ENCODE data around the gene SLC19A1.

SLC19A1 gene

DNA sequence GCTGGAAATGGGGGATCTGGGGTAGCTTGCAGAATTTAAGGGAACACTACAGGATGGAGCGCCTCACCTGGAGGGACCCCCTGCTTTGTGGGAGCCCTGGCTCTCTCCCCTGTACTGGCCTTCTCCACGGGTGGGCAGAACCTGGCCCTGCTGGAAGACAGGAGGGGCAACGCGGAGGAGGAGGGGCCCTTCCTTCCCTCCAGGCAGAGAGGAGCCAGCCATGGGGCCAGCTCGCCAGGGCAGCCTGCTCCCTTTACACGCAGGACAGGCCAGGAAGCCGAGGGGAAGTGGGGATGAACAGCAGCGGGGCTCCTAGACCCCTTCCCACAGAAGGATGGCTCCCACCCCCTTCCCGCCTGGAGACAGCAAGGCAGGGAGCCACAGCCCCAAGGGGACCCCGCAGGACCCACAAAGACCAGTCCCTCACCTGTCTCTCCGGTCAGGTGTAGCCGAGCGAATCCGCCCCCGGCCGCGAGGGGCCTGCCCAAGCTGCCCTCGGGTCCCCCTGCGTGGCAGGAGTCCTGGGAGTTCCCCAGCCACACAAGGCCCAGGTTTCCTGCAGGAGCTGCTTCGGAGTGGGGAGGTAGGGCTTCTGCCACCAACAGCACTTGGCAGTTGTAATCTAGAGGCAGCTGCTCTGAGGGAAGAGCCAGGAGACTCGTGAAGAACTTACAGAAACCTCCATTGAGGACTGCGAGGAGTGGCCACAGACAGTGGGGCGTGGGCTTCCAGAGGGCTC, 1.6 kb upstream of the SLC19A1 start:
- Histone ChIP-seq H3K9me3 (no peaks in the 10 kb centered on the region), H3K27me3 (no peaks in the 10 kb centered on the region), H3K4me1 (ENCODE audit: control insufficient read depth in 1 of 2, insufficient read depth in 1 of 2, low read depth in 1 of 2, low read length in 1 of 2) (peaks cover 47 to 63% of the 10 kb centered on the region in 2 experiments), H3K27ac (peak overlapping the region; percentile 97), H3K4me3 (ENCODE audit: low read depth in 1 of 2, low read length in 1 of 2) (peak overlapping the region; percentile 84 to 88), H3K36me3 (peaks cover 13% of the 10 kb centered on the region)
- TF ChIP-seq, protein P1, sequence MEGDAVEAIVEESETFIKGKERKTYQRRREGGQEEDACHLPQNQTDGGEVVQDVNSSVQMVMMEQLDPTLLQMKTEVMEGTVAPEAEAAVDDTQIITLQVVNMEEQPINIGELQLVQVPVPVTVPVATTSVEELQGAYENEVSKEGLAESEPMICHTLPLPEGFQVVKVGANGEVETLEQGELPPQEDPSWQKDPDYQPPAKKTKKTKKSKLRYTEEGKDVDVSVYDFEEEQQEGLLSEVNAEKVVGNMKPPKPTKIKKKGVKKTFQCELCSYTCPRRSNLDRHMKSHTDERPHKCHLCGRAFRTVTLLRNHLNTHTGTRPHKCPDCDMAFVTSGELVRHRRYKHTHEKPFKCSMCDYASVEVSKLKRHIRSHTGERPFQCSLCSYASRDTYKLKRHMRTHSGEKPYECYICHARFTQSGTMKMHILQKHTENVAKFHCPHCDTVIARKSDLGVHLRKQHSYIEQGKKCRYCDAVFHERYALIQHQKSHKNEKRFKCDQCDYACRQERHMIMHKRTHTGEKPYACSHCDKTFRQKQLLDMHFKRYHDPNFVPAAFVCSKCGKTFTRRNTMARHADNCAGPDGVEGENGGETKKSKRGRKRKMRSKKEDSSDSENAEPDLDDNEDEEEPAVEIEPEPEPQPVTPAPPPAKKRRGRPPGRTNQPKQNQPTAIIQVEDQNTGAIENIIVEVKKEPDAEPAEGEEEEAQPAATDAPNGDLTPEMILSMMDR (IDR thresholded peaks at IDR 0.05) = no peak

DNA sequence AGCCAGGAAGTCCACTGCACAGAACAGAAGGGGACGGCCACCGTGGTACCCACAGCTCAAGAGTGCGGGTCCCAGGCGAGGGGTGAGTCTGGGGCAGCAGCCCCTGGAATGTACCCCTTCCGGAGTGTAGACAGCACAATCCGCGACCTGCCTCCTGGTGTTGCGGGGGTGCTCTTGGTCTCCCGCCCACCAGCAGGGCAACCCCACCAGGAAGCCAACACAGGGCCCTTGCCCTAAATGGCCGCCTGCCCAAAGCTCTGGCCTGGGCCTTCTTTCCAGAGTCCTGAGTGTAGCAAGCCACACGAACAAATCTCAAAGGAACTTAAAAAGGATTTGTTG, 1.1 kb upstream of the SLC19A1 start:
- H3K4me3 ChIP-seq (ENCODE audit: low read depth in 1 of 2, low read length in 1 of 2) = peak overlapping the region; percentile 84 to 88

DNA sequence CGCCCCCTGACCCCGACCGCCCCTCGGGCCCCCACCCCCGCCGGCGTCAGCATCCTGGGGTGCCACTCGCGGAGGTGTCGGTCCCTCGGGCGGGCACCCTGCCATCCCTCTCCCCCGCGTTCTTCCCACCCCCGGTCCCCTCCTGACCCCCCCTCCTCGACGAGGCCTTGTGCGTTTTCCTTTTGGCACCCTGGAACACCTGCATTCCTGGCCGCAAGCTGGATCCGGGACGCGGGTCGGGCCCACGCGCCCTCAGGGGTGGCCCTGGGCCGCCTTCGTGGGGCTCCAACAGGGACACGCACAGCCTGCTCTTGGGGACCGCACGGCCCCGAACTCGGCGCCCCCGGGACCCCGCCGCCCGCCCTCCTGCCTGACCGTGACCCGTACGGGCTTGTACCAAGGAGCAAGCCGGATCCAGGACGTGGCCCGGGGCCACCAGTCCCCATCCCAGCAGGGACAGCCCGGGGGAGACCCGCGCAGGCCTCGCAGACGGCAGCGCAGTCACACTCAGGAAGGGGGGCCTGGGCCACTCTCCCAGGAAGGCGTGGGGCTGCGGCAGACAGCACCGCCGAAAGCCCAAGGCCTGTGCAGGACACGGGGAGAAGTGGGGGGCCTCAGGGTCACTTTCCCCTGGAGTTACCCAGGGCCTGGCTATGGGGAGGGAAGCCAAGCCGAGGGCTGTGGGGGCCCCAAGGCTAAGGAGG, 579 bp upstream of the SLC19A1 start:
- TF ChIP-seq, protein P1 (IDR thresholded peaks at IDR 0.05) = no peak
- H3K27me3 ChIP-seq = no peaks in the 10 kb centered on the region
- H3K9me3 ChIP-seq = no peaks in the 10 kb centered on the region
- H3K4me1 ChIP-seq (ENCODE audit: control insufficient read depth in 1 of 2, insufficient read depth in 1 of 2, low read depth in 1 of 2, low read length in 1 of 2) = peaks cover 54 to 72% of the 10 kb centered on the region in 2 experiments
- peak overlapping the region; percentile 84 to 88 for H3K4me3 ChIP-seq (ENCODE audit: low read depth in 1 of 2, low read length in 1 of 2)
- peaks cover 23% of the 10 kb centered on the region for H3K36me3 ChIP-seq
- H3K27ac ChIP-seq = peak overlapping the region; percentile 97

More for the DNA sequence above, 1.1 kb upstream of the SLC19A1 start:
- peaks cover 49 to 67% of the 10 kb centered on the region in 2 experiments for H3K4me1 ChIP-seq (ENCODE audit: control insufficient read depth in 1 of 2, insufficient read depth in 1 of 2, low read depth in 1 of 2, low read length in 1 of 2)
- no peaks in the 10 kb centered on the region for H3K9me3 ChIP-seq
- H3K36me3 ChIP-seq = peaks cover 18% of the 10 kb centered on the region
- H3K27me3 ChIP-seq = no peaks in the 10 kb centered on the region
- TF ChIP-seq, protein P1 (IDR thresholded peaks at IDR 0.05) = no peak
- peak overlapping the region; percentile 97 for H3K27ac ChIP-seq

DNA sequence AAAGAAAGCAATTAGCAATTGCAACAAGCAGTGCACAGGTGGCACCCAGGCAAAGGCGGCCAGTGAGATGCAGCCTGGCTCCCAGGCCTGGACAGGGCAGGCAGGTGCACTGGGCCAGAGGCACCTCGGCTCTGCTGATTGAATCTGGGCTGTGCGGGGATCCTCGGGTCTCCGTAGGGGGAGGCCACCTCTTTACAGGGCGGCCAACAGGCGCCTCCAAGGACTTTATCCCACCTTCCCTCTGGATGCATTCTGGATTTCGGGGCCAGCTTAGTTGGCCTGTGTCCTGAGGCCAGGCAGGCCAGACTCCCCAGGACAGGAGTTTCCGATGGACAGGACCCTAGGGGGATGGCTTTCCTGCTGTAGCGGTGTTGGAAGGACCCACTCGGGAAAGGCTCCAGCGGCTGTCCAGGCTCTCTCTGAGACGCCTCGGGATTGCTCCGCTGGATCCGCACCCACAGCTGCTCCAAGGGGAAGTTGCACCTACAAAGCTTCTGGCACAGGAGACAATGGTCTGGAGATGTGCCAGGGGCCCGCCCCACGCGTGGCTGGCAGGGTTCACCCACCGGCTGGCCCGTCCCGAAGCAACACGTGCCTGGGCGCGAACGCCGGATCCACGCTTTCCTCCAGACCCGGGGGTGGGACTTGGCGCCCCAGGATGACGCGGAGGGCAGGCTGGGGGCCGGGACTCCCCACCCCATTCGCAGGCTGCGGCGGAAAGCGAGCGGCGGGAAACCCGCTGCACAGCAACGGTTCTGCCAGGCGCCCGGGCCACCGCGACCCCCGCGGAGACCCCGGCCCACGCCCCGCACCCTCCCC, 810 bp downstream of the SLC19A1 start:
- Histone ChIP-seq H3K36me3 (peaks cover 37% of the 10 kb centered on the region), H3K9me3 (no peaks in the 10 kb centered on the region), H3K27me3 (no peaks in the 10 kb centered on the region), H3K27ac (peak overlapping the region; percentile 97), H3K4me1 (ENCODE audit: control insufficient read depth in 1 of 2, insufficient read depth in 1 of 2, low read depth in 1 of 2, low read length in 1 of 2) (peaks cover 63 to 81% of the 10 kb centered on the region in 2 experiments), H3K4me3 (ENCODE audit: low read depth in 1 of 2, low read length in 1 of 2) (peak overlapping the region; percentile 84 to 88)
- TF ChIP-seq, protein P1 (IDR thresholded peaks at IDR 0.05) = no peak

DNA sequence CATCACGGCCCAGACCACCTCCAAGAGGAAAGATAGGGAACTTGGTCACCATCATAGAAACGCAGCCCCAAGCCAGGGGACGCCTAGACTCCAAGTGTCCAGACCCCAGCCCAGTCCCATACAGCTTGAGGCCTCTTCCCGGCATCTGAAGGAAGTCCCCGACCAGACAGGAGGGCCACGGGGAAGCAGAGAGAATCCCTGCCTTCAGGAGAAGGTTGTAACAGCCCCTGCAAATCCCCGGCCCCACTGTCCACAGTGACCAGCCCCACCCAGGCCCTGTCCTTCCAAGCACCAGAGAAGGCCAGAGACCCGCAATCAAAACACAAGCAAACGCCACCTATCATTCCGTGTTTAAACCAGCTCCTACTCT, 1.7 kb downstream of the SLC19A1 start:
- TF ChIP-seq, protein P1 (IDR thresholded peaks at IDR 0.05) = no peak
- no peaks in the 10 kb centered on the region for H3K27me3 ChIP-seq
- peaks cover 46% of the 10 kb centered on the region for H3K36me3 ChIP-seq
- H3K4me3 ChIP-seq (ENCODE audit: low read depth in 1 of 2, low read length in 1 of 2) = peak overlapping the region; percentile 84 to 88
- H3K9me3 ChIP-seq = no peaks in the 10 kb centered on the region
- peaks cover 71 to 83% of the 10 kb centered on the region in 2 experiments for H3K4me1 ChIP-seq (ENCODE audit: control insufficient read depth in 1 of 2, insufficient read depth in 1 of 2, low read depth in 1 of 2, low read length in 1 of 2)
- H3K27ac ChIP-seq = peak overlapping the region; percentile 97

Measured in neutrophil (primary cell).